Ramos (cell line): ENCODE data around the gene ZNF429.
"Not testable (repeated sequence)": the region's sequence is repeated elsewhere in the genome, so short reads cannot be mapped to it uniquely, and the experiment has no call there.

Experiments
- in situ Hi-C: fragments of 300-500 bp; cut with MboI; formaldehyde crosslinking; loops from one replicate; pipeline ENCODE4 v1.14.3; 2022; ENCODE audit warnings: low sequenced_read_pairs; ENCODE audit not compliant: unreplicated experiment

Gene ZNF429

DNA sequence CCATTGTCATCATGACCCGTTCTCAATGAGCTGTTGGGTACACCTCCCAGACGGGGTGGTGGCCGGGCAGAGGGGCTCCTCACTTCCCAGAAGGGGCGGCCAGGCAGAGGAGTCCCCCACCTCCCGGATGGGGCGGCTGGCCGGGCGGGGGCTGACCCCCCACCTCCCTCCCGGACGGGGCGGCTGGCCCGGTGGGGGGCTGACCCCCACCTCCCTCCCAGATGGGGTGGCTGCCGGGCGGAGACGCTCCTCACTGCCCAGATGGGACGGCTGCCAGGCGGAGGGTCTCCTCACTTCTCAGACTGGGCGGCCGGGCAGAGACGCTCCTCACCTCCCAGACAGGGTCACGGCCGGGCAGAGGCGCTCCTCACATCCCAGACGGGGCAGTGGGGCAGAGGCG lies 5.7 kb downstream of the ZNF429 start:
- in situ Hi-C loops: not testable (repeated sequence)

DNA sequence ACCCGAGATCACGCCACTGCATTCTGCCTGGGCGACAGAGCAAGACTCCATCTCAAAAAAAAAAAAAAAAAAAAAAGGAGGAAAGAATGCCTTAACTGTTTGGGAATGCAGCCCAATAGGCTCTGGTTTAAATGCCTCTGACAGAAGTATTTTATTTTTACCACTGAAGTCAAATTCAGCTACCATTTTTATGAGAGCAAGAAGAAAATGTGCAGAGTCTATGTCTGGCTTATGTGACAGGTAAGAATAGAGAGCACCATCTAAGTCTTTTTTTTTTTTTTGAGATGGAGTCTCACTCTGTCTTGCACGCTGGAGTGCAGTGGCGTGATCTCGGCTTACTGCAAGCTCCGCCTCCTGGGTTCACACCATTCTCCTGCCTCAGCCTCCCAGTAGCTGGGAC lies 7.2 kb downstream of the ZNF429 start:
- in situ Hi-C loops: not testable (repeated sequence)

- in situ Hi-C loops: no loop called here
Measured at GRCh38 chr19:21513651-21514050, 8.2 kb downstream of the ZNF429 start.

DNA sequence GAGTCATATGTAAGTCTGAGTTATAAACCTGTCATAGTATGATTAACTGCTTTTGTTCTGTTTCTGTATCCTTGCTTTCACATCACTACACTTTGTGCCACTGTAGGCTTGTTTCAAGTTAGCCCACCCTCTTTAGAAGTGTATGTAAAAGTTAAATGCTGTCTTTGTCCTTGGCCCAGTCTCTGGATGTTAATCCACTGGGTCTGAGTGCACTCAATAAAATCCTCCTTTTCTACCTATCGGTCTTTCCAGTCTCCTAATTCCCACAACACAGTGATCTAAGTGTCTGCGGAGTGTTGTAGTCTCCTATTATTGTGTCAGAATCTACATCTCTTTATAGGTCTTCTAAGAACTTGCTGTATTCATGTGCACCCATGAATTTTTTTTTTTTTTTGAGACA lies 14.1 kb downstream of the ZNF429 start:
- in situ Hi-C loops: no loop called here

DNA sequence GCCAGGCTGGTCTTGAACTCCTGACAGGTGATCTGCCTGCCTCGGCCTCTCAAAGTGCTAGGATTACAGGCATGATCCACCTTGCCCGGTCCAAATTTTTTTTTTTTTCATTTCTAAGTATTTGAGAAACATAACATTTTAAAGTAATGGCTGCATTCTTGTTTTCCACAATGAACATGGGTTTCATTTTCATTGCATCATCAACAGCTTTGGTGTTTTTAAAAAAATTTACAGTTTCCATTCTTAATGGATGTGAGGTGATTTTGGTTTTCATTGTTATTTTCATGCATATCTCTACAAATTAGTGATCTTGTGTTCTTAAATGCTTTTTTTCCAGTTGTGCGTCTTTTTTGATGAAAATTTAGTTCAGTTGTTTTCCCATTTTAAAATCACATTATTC lies 27.5 kb downstream of the ZNF429 start:
- in situ Hi-C loops: no loop called here

DNA sequence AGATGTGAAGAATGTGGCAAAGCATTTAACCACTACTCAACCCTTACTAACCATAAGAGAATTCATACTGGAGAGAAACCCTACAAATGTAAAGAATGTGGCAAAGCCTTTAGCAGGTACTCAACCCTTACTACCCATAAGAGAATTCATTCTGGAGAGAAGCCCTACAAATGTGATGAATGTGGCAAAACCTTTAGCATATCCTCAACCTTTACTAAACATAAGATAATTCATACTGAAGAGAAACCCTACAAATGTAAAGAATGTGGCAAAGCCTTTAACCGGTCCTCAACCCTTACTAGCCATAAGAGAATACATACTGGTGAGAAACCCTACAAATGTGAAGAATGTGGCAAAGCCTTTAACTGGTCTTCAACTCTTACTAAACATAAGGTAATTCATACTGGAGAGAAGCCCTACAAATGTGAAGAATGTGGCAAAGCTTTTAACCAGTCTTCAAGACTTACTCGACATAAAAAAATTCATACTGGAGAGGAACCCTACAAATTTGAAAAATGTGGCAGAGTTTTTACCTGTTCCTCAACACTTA lies 31.4 kb downstream of the ZNF429 start:
- in situ Hi-C loops: not testable (repeated sequence)

GRCh38 chr19:21559444-21559843 lies 54.0 kb downstream of the ZNF429 start:
- in situ Hi-C loops: no loop called here

GRCh38 chr19:21564406-21564805 lies 59.0 kb downstream of the ZNF429 start:
- in situ Hi-C loops: no loop called here

DNA sequence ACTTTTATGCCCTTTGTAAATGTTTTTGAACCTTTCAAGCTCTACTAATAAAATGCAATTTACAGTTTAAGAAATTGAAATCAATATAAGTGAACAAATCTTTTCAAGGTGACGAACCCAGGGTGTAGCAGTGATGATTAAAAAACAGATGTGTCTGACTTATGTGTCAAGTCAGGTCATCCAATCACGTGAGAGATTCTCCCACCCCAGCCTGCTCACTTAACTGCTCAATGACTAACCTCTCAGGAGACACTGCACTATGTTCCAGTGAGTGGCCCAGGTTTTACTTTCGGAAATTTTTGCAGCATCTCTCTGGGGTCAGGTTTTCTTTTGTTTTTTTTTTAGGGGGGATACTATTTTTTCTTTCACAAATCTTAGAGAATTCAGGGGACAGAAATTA lies 60.7 kb downstream of the ZNF429 start:
- in situ Hi-C loops: no loop called here

DNA sequence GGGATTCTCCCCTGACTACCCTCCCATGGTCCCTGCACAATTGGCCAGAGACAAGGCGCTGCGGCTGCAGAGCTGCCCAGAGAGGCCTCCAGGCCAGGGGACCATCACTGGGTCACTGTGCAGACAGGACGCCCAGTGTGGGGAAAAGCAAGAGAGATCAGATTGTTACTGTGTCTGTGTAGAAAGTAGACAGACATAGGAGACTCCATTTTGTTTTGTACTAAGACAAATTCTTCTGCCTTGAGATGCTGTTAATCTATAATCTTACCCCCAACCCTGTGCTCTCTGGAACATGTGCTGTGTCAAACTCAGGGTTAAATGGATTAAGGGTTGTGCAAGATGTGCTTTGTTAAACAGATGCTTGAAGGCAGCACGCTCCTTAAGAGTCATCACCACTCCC lies 62.4 kb downstream of the ZNF429 start:
- in situ Hi-C loops: not testable (repeated sequence)

DNA sequence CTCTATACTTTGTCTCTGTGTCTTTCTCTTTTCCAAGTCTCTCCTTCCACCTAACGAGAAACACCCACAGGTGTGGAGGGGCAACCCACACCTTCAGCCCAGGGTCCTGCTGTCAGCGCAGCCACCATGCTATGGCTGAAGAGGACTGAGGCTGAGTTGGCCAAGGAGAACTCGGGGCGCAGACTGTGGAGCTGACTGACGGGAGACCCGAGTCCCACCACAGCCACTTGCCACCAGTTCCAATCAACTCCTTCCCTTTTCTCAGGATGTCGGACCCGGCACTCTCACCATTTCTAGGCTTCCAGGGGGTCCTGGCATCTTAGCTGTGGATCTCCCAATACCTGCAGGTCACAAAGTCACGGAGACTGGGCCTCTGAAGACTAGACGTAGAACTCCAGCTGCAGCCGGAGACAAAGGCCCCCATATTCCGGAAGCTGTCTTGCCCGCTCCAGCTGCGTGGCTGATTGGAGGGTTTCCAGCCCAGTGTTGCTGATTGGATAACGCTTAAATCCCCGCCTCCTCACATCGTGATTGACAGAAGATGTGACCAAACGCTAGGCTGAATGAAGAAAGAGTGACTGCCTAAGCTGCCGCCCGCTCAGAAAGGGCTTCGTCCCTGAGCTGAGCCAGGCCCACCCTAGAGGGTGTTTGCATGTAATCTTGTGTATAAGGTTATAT lies 63.6 kb downstream of the ZNF429 start:
- in situ Hi-C loops: no loop called here

GRCh38 chr19:21569494-21569865 lies 64.1 kb downstream of the ZNF429 start:
- in situ Hi-C loops: no loop called here

DNA sequence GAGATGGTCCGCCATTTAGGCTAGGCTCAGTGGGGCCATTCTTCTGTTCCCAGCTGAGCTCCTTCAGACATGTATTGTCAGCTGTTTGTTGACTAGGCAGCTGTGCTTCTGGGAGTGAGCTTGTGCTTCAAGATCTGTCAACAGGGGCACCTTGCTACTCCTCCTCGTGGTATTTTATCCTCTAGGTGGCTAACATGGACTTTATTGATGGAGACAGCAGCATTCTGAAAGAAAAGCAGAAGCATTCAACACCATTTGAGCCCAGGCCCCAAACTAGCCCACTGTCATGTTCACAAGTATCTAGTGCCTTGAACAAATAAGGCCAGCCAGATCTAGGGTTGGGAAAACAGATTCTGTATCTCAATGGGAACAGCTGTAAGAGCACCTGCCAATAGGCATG lies 65.9 kb downstream of the ZNF429 start:
- in situ Hi-C loops: no loop called here

DNA sequence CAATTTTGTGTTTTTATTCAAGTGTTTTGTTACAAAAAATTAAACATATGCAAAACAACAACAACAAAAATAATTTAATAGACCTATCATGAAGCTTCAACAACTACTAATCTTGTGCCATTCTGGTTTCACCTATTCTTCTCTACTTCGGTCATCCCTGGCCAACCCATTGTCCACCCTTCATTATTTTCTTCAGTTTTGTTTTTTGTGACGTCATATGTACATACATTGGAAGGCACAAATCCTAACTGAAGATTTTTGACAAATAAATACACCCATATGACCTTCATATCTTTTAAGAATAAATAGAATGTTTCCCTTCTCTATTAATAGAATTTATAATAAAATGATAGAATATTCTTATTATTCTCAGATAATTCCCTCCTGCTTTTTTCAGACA lies 69.2 kb downstream of the ZNF429 start:
- in situ Hi-C loops: no loop called here

DNA sequence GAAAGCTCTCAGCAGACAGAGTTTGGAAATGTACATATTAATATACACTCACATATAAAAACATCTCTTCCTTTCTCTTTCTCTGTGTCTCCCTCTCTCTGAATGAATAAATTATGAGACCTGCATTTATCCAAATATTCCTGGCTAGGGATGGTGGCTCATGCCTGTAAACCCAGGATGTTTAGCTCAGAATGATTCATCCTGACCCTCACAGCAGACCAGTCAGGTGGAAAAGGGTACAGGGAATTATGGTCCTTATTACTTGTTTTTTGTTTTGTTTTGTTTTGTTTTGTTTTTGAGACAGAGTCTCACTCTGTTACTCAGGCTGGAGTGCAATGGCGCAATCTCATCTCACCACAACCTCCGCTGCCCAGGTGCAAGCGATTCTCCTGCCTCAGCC lies 71.1 kb downstream of the ZNF429 start:
- in situ Hi-C loops: no loop called here

GRCh38 chr19:21580101-21580500 lies 74.7 kb downstream of the ZNF429 start:
- in situ Hi-C loops: no loop called here

DNA sequence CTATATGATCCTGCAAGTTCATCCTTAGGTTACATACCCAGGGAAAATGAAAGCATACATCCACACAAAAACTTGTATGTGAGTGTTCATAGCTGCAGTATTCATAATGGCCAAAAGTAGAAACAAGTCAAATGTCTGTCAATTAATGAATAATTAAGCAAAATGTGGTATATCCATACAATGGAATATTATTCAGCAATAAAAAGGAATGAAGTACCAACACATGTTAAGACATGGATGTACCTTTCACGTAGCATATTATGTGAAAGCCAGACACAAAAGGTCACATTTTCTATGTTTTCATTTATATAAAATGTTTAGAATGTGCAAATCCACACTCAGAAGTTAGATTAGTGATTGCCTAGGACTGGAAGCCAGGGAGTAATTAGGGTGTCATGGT lies 75.4 kb downstream of the ZNF429 start:
- in situ Hi-C loops: no loop called here

DNA sequence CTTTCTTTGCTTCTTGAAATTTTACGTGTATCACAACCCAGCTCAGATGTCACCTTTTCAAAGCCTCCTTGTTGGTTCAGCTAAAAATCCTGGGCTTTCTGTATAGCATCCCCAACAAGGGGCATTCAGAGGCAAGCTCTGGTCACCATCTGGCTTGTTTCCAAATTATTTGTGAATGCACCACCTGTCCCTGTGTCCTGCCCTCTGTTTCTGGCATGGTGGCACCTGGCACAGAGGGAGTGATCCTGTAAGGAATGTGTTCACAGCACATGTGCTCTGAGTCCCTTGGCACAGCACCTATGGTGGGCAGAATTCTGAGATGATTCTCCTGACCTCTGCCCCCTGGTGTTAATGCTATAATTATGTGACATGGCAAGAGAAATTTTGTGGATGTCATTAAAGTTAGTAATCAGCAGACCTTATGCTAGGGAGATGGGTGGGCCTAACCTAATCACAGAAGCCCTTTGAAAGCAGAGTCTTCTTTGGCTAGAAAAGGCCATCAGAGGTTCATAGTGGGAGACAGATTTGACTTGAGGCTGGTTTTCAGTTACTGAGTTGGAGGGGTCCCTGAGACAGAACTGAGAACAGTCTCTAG lies 76.3 kb downstream of the ZNF429 start:
- in situ Hi-C loops: no loop called here

GRCh38 chr19:21584537-21584936 lies 79.1 kb downstream of the ZNF429 start:
- in situ Hi-C loops: no loop called here

GRCh38 chr19:21585281-21585890 lies 80.0 kb downstream of the ZNF429 start:
- in situ Hi-C loops: no loop called here

DNA sequence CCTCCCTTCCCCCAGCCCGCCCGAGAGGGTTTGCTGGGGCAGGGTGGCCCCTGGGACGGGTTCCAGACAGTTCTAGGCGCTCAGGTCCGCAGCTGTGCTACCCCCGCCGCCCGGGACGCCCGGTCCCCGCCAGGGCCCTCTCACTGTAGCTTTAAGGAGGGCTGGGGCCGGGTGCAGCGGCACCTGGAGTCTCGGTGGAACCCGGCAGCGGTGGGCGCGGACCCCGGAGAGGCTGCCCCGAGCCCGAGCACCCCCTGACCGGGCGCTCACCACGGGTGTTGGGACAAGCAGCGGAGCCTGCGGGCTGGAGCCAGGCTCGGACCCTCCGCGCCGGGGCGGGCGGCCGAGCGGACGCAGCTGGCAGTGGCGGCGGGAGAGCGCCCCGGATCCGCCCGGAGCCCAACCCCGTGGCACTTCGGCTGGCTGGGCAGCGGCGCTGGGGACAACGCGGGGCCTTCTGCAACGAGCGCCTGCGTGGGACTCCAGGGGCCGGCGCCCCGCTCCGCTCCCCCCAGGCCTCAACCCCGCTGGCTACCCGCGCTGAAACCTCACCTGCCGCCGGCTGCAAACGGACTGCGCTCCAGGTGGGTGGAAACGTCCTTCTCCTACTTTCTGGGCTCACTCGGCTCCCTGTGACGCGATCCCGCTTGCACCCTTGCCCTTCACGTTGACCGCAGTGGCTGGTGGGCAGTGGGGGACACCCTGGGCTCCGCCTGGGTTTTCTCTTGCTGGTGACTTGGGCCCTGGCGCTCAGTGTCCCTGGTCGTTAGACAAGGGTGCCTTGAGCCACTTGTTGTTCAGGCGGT lies 81.1 kb downstream of the ZNF429 start:
- in situ Hi-C loops: no loop called here
